Occipital lobe (tissue), 2 donors: ENCODE results near the gene APOA4. TPM values are rescaled to one million over a fixed set of nuclear protein-coding genes. Genes with fewer than 3 reads are reported as not detected.

Source experiments
- DNase-seq: peaks from one replicate; lab custom pipeline; 2025; lab: John Stamatoyannopoulos, UW
- total RNA-seq: library from RNA; depleted of rRNA; stranded (reverse); fragments of >200 nt; gene quantifications from one replicate; pipeline ENCODE4 v1.2.3, GENCODE V29; 2014

APOA4 gene
- total RNA-seq, 1 donor from 2014 or later = not detected

GRCh38 chr11:116778556-116778955 lies 44.5 kb downstream of the APOA4 start:
- no peak for DNase-seq

- no peak for DNase-seq
Measured at GRCh38 chr11:116777056-116777455, 46.0 kb downstream of the APOA4 start.

- no peak for DNase-seq
Measured at GRCh38 chr11:116776522-116776984, 46.6 kb downstream of the APOA4 start.

DNA sequence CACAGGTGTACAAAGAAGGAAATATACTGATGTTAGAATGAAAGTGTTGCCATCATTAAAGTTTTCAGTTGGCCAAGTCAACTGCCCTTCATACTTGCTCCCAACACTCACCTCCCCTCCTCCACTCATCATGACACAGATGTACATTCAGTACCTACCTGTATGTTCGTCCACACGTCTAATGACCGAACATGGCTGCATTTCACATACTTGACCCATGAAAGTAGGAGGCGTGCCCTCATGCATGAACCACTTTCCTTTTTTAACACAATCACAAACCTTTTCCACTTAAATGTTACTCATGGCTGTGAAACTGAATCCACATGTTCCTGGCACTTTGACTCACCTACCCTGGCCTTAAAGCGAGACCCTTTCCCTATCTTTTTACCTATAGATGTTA lies 47.1 kb downstream of the APOA4 start:
- no peak for DNase-seq

DNA sequence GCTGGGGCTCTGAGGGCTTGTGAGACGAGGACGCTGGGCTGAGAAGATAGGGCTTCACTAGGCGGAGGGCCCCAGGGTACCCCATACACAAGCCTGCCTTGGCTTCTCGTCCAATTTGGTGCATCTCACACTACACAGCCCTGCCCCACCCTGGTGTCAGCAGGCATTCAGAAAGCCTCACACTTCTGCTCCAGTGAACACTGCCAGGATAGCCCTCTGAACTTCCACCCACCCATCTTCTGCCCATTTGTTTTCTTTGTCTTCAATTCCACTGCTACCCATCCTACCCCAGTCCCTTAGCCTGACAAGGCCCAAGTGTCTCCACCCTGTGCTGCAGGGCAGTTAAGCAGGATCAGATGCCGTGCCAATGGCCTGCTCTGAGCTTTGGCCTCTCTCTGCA lies 48.4 kb downstream of the APOA4 start:
- no peak for DNase-seq

GRCh38 chr11:116773203-116774097 lies 49.7 kb downstream of the APOA4 start:
- peak; percentile 67 for DNase-seq

- peak; percentile 86 for DNase-seq
Measured at GRCh38 chr11:116772443-116773202, 50.5 kb downstream of the APOA4 start, which contains the start of gene BUD13. Gene BUD13, minus strand, starts transcription at chr11:116772987. Its CDS starts 23 bp downstream, at chr11:116772964.

- DNase-seq = no peak
Measured at GRCh38 chr11:116771935-116772334, 51.2 kb downstream of the APOA4 start.

Other genes starting within 250 kb of the APOA4 start
- gene BUD13, start 50.3 kb downstream of the APOA4 start, total RNA-seq = 15.4 TPM
- 39.6 TPM for gene ZPR1, start 35.3 kb downstream of the APOA4 start, total RNA-seq
- gene APOA5, start 31.4 kb downstream of the APOA4 start, total RNA-seq = not detected
- not detected for gene APOC3, start 6.6 kb upstream of the APOA4 start, total RNA-seq
- 0.78 TPM for gene APOA1, start 14.3 kb upstream of the APOA4 start, total RNA-seq